Measurements from ENCODE around the gene TSBP1. TPM values are rescaled to one million over a fixed set of nuclear protein-coding genes. Genes with fewer than 3 reads are reported as not detected.

The TSBP1 gene
- not detected in 2 replicates for total RNA-seq

GRCh38 chr6:32371803-32372202, at the start of gene TSBP1:
Gene TSBP1 (minus strand): TSS chr6:32371903. CDS start chr6:32371706, 197 bp downstream.

GRCh38 chr6:32406857-32407256, 35.2 kb upstream of the TSBP1 start, which contains the start of gene BTNL2:
Gene BTNL2 (minus strand): TSS chr6:32407181. CDS start chr6:32407123, 58 bp downstream.

Other genes with a start within 250 kb of the TSBP1 start
- gene ATF6B, start 243.7 kb downstream of the TSBP1 start, total RNA-seq: 31.5 and 31.7 TPM in 2 replicates
- 4.3 and 4.7 TPM in 2 replicates for gene FKBPL, start 241.6 kb downstream of the TSBP1 start, total RNA-seq
- 1.1 and 1.8 TPM in 2 replicates for gene PRRT1, start 220.0 kb downstream of the TSBP1 start, total RNA-seq
- gene PPT2, start 217.8 kb downstream of the TSBP1 start, total RNA-seq: 9.5 and 18.3 TPM in 2 replicates
- 0.12 and 0.29 TPM in 2 replicates for gene EGFL8, start 207.3 kb downstream of the TSBP1 start, total RNA-seq
- 43.9 and 51.3 TPM in 2 replicates for gene AGPAT1, start 195.8 kb downstream of the TSBP1 start, total RNA-seq
- 27.9 and 29.6 TPM in 2 replicates for gene RNF5, start 193.5 kb downstream of the TSBP1 start, total RNA-seq
- 0.50 and 1.4 TPM in 2 replicates for gene AGER, start 187.7 kb downstream of the TSBP1 start, total RNA-seq
- 32.2 and 34.1 TPM in 2 replicates for gene PBX2, start 181.7 kb downstream of the TSBP1 start, total RNA-seq
- 1.6 and 1.9 TPM in 2 replicates for gene GPSM3, start 179.3 kb downstream of the TSBP1 start, total RNA-seq
- 3.9 and 5.3 TPM in 2 replicates for gene NOTCH4, start 147.8 kb downstream of the TSBP1 start, total RNA-seq
- gene BTNL2, start 35.3 kb upstream of the TSBP1 start, total RNA-seq: not detected in 2 replicates
- gene HLA-DRA, start 68.0 kb upstream of the TSBP1 start, total RNA-seq: 0.29 TPM in 1 of 2 replicates, not detected in the other
- gene HLA-DRB5, start 158.4 kb upstream of the TSBP1 start, total RNA-seq: not detected in 2 replicates
- gene HLA-DRB1, start 217.9 kb upstream of the TSBP1 start, total RNA-seq: 0.37 TPM in 1 of 2 replicates, not detected in the other

Data from cardiac ventricle fibroblast (primary cell).